ACC112 (cell line): ENCODE data around the gene LRCOL1.

Experiments used
- H2AFZ ChIP-seq: fragments of 200-600 bp; sonication (generic); one replicate; pipeline ENCODE4 v1.6.0; 2017; ENCODE audit warnings: antibody characterized with exemption, low read length; ENCODE audit not compliant: unreplicated experiment
- H3K27ac ChIP-seq: fragments of 200-600 bp; sonication (generic); 2 replicates; pipeline ENCODE4 v1.5.1; 2014; ENCODE audit warnings: low read depth, mild to moderate bottlenecking, antibody characterized with exemption, low read length, moderate library complexity
- H3K27me3 ChIP-seq: fragments of 200-600 bp; sonication (generic); 2 replicates; pipeline ENCODE4 v1.6.1; 2014; ENCODE audit warnings: mild to moderate bottlenecking, antibody characterized with exemption, low read length, moderate library complexity, mixed read lengths; ENCODE audit not compliant: insufficient read depth
- H3K36me3 ChIP-seq: fragments of 200-600 bp; sonication (generic); 2 replicates; pipeline ENCODE4 v1.6.1; 2016; ENCODE audit warnings: mild to moderate bottlenecking, antibody characterized with exemption, low read length, moderate library complexity, mixed read lengths; ENCODE audit not compliant: insufficient read depth
- H3K4me1 ChIP-seq: fragments of 200-600 bp; sonication (generic); one replicate; pipeline ENCODE4 v1.6.1; 2016; ENCODE audit warnings: low read length, mixed read lengths; ENCODE audit not compliant: insufficient read depth, unreplicated experiment, control insufficient read depth
- H3K4me3 ChIP-seq: fragments of 200-600 bp; sonication (generic); 2 replicates; pipeline ENCODE4 v1.5.1; 2014; ENCODE audit warnings: mild to moderate bottlenecking, low read depth, low read length
- H3K79me2 ChIP-seq: fragments of 200-600 bp; sonication (generic); one replicate; pipeline ENCODE4 v1.6.0; 2016; ENCODE audit warnings: low read length; ENCODE audit not compliant: control insufficient read depth, unreplicated experiment, insufficient read depth

LRCOL1 gene

DNA sequence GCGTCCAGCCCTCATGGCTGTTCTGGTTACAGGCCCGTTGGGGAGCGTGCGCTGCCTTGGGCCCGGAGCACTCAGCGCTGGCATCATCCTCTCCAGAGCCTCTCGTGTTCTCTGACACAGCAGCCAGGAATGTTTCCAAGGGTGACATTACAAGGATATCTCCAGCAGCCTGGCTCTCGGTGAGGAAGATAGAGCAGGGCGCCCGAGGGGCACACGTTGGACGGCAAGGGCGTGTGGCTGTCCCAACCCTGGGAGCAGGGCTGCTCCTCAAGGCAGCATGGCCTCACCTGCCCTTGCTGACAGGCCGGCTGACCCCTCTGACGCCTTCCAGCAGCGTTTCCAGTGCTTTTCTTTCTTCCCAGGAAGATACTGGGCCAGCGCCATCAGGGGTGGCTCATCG is 14.4 kb downstream of the LRCOL1 start:
- H3K4me1 ChIP-seq: peaks cover 14% of the 10 kb centered on the region
- no peak overlapping the region for H3K27ac ChIP-seq
- H3K79me2 ChIP-seq: no peaks in the 10 kb centered on the region
- H3K27me3 ChIP-seq: no peaks in the 10 kb centered on the region
- H2AFZ ChIP-seq: no peak overlapping the region
- no peak overlapping the region for H3K4me3 ChIP-seq
- H3K36me3 ChIP-seq: no peaks in the 10 kb centered on the region

DNA sequence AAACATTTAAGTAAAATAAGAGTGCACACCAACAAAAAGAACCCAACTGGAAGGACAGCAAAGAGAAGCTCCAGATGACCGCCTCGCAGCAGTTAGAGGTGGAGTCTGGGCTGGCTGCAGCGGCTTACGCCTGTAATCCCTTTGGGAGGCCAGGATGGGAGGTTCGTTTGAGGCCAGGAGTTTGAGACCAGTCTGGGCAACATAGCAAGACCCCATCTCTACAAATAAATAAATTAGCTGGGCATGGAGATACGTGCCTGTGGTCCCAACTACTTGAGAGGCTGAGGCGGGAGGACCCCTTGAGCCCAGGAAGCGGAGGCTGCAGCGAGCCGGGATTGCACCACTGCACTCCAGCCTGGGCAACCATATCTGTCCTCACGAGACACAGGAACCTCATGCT is 15.2 kb downstream of the LRCOL1 start:
- Histone ChIP-seq H3K36me3 (no peaks in the 10 kb centered on the region), H3K79me2 (no peaks in the 10 kb centered on the region), H2AFZ (no peak overlapping the region), H3K27me3 (no peaks in the 10 kb centered on the region), H3K4me1 (peaks cover 9% of the 10 kb centered on the region), H3K27ac (no peak overlapping the region), H3K4me3 (no peak overlapping the region)

DNA sequence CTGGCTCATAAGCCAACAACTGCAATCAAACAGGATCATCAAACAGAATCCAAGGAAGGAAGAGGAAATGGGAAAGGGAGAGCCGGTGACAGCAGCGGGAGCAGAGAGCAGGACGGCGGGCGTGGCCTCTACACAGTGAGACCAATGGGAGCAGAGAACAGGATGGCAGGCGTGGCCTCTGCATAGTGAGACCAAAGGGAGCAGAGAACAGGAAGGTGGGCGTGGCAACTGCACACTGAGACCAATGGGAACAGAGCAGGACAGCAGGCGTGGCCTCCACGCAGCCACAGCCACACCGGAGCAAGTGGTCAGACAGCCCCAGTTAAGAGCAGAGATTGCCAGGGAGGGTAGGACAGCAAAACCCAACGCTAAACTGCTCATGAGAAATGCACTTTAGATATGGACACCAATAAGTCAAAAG is 16.4 kb downstream of the LRCOL1 start:
- H3K27me3 ChIP-seq: no peaks in the 10 kb centered on the region
- no peak overlapping the region for H3K4me3 ChIP-seq
- H3K4me1 ChIP-seq: peaks cover 7% of the 10 kb centered on the region
- H3K79me2 ChIP-seq: no peaks in the 10 kb centered on the region
- H3K36me3 ChIP-seq: no peaks in the 10 kb centered on the region
- no peak overlapping the region for H3K27ac ChIP-seq
- H2AFZ ChIP-seq: no peak overlapping the region

DNA sequence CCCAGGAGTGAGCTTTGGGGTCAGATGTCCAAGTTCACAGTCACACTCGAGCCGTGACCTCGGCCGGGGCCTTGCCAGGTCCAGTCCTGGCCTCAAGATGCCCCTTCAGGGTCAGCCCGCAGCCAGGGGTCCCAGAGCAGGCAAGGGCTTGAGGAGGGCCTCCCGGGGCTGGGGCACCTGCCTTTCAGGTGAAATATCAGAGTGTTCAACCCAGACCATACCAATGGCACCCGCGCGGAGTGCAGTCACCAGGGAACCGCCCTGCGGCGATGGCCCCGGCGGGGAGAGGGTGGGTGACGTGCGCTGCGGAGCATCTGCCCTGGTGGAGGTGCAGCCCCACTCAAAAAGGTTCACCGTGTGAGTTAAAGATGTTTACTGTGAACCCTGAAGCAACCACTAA is 16.9 kb downstream of the LRCOL1 start:
- peaks cover 7% of the 10 kb centered on the region for H3K4me1 ChIP-seq
- no peaks in the 10 kb centered on the region for H3K79me2 ChIP-seq
- H3K36me3 ChIP-seq: no peaks in the 10 kb centered on the region
- no peak overlapping the region for H3K27ac ChIP-seq
- H2AFZ ChIP-seq: no peak overlapping the region
- no peaks in the 10 kb centered on the region for H3K27me3 ChIP-seq
- no peak overlapping the region for H3K4me3 ChIP-seq

DNA sequence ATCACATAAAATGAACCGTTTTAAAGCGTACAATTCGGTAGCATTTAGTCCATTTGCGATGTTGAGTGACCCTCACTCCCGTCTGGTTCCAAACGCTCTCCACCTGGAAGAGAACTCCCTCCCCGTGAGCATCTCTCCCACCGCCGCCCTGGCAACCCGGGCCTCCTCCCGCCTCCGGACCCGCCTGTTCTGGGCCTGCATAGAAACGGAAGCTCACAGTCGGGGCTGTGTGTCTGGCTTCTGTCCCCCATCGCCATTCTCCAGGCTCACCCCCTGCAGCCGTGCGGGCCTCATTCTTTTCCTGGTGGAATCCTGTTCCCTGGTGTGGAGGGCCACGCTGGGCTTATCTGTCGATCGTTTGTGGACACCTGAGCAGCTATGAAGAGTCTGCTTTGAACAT is 17.3 kb downstream of the LRCOL1 start:
- peaks cover 7% of the 10 kb centered on the region for H3K4me1 ChIP-seq
- no peaks in the 10 kb centered on the region for H3K36me3 ChIP-seq
- H3K27ac ChIP-seq: no peak overlapping the region
- H3K79me2 ChIP-seq: no peaks in the 10 kb centered on the region
- H2AFZ ChIP-seq: no peak overlapping the region
- H3K4me3 ChIP-seq: no peak overlapping the region
- H3K27me3 ChIP-seq: no peaks in the 10 kb centered on the region

DNA sequence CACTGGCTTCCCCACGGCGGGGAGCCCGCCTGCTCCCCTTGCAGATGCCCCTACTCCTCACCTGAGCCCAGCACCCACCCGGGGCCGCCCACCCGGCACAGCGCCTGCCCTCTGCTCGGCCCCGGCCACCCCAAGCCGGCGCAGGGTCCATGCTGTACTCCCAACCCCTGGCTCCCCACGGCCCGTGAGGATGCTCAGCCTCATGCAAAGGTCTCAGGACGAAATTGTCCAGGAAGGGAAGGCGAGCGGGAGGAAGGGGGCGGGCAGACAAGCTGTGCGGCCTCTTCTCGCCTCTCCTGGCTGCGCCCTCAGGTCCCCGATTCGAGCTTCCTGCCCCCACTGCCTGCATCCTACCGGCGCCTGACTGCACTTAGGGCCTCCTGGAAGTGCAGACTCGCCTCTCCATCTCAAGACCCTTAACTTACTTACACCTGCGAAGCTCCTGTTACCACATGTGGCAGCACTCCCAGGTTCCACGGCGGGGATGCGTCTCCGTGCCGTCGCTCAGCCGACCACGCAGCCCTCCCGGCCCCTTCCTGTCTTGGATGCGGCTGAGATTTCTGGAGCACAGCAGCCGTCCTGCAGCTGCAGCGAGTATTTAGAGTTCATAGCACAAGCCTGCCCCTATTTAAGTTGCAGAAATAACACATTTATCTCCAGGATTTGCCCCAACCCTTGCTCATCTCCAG is 18.0 kb downstream of the LRCOL1 start:
- Histone ChIP-seq H3K27me3 (no peaks in the 10 kb centered on the region), H3K27ac (no peak overlapping the region), H3K4me1 (peaks cover 7% of the 10 kb centered on the region), H3K4me3 (no peak overlapping the region), H2AFZ (no peak overlapping the region), H3K36me3 (no peaks in the 10 kb centered on the region), H3K79me2 (no peaks in the 10 kb centered on the region)

DNA sequence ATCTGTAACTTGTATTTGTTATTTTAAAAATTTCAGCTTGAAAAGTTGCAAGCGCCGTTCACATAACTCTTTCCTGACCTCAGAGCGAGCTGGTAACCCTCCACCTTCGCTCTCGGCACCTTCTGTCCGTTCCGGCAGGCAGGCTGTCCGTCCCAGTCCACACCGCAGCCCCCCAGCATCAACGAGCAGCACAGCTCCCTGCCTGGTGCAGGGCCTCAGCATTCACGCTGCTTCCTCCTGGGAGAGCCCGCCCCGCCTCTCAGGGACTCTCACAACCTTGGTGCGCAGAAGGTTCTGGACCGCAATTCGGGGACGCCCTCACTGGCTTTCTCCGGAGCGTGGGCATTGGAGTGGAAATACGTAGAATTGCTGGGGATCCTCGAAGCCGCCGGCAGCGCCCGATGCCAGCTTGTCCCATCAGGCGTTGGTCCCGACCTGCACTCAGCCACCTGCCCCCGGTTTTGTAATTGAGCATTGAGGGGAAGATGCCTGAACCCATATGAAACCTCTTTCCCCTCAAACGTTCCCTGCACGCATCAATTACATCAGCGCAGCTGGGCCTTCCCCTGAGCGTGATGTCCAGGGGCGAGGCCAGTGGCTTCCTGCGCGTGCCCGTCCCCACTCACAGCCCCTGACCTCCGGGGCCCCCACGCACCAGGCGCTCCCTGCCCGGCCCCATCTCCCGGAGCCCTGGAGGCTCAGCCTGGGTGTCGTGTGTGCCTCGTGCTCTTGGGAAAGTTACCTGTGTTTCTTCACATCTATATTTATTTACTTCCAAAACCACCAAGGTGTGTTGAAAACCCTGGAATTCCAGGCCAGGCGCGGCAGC is 19.1 kb downstream of the LRCOL1 start:
- no peak overlapping the region for H3K4me3 ChIP-seq
- H3K27ac ChIP-seq: no peak overlapping the region
- H3K36me3 ChIP-seq: no peaks in the 10 kb centered on the region
- H3K79me2 ChIP-seq: no peaks in the 10 kb centered on the region
- peaks cover 7% of the 10 kb centered on the region for H3K4me1 ChIP-seq
- no peak overlapping the region for H2AFZ ChIP-seq
- no peaks in the 10 kb centered on the region for H3K27me3 ChIP-seq

DNA sequence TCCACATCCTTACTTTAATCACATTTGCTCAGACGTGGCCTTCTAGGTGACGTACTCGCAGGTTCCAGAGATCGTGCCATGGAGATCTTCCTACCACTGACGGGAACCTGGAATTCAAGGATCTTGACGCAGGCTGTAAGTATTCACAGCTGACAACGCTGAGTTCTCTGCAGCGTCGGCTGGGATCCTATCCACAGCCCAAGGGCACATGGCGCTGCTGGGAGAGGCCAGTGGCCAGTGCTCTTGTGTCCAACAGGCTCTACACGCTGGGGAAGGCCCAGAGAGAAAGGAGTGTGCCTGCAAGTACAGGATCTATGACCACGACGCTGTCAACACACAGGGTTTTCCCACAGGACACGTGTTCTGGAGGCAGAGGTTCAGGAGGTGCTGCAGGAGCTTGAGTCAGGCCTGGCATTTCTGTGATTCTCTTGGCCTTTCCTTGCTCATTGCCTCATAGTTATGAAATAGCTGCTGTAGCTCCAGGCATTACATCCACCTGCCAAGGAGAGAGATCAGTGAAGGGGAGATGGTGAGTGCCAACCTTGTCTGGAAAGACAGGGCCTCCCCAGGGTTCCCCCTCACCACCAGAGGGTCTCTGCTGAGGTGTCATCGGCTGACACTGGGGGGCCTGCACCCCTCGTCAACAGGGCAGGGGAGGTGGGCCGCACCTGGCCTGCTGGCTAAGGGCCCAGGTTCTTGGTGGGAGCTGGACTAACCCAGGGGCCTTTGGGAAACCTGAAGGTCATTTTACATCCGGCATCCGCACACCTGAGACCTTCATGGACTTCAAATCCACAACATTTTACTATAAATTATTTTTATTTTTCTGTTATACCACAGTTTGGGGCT is 21.3 kb downstream of the LRCOL1 start:
- Histone ChIP-seq H3K27me3 (no peaks in the 10 kb centered on the region), H2AFZ (no peak overlapping the region), H3K4me1 (no peaks in the 10 kb centered on the region), H3K36me3 (no peaks in the 10 kb centered on the region), H3K4me3 (no peak overlapping the region), H3K79me2 (no peaks in the 10 kb centered on the region), H3K27ac (no peak overlapping the region)

DNA sequence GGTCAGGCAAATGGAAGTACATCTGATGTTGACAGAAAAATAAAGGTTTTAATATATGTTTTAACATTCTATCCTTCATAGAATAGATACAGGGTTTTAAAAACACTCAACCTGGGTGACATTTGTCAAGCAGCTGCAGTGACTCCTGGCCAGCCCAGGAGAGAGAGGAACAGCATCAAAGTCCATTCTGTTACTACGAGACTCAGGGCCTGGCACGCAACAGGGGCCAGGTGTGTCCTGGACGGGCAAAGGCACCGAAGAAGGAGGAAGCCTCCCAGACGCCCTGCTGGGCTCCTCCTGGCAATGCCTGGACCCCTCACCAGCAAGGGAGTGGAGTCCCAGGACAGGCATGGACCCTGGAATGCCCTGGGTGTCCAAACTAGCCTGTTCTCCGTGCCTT is 22.1 kb downstream of the LRCOL1 start:
- Histone ChIP-seq H3K4me3 (no peak overlapping the region), H3K27me3 (no peaks in the 10 kb centered on the region), H3K36me3 (no peaks in the 10 kb centered on the region), H2AFZ (no peak overlapping the region), H3K79me2 (no peaks in the 10 kb centered on the region), H3K4me1 (no peaks in the 10 kb centered on the region), H3K27ac (no peak overlapping the region)

DNA sequence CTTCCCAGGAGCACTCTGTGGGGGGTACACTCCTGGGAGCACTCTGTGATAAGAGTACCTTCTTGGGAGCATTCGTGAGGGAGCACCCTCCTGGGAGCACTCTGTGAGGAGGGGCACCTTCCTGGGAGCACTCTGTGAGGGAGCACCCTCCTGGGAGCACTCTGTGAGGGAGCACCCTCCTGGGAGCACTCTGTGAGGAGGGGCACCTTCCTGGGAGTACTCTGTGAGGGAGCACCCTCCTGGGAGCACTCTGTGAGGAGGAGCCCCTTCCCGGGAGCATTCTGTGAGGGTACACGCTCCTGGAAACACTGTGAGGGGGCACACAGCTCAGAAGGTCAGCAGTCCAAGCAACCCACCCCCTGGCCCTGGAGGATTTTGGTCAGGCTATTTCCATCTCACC is 22.6 kb downstream of the LRCOL1 start:
- H3K27ac ChIP-seq: no peak overlapping the region
- no peaks in the 10 kb centered on the region for H3K4me1 ChIP-seq
- no peaks in the 10 kb centered on the region for H3K36me3 ChIP-seq
- no peak overlapping the region for H2AFZ ChIP-seq
- H3K27me3 ChIP-seq: no peaks in the 10 kb centered on the region
- no peak overlapping the region for H3K4me3 ChIP-seq
- H3K79me2 ChIP-seq: no peaks in the 10 kb centered on the region
